HUES48 (cell line): Measurements from ENCODE around the gene ALDH1L1.
"Not testable (repeated sequence)": the region's sequence is repeated elsewhere in the genome, so short reads cannot be mapped to it uniquely, and the experiment has no call there.

Experiments
- H3K27ac ChIP-seq: one replicate; pipeline ENCODE4 v1.7.0; 2013; ENCODE audit warnings: low read depth, low read length, inconsistent platforms
- H3K27me3 ChIP-seq: 2 replicates; pipeline ENCODE4 v1.6.1; 2013; ENCODE audit warnings: mild to moderate bottlenecking, low read length; ENCODE audit not compliant: control insufficient read depth, insufficient read depth
- H3K36me3 ChIP-seq: 2 replicates; pipeline ENCODE4 v1.6.1; 2013; ENCODE audit warnings: low read length; ENCODE audit not compliant: control insufficient read depth, insufficient read depth
- H3K4me1 ChIP-seq: 2 replicates; pipeline ENCODE4 v1.6.1; 2013; ENCODE audit warnings: mild to moderate bottlenecking, low read length; ENCODE audit not compliant: control insufficient read depth, insufficient read depth
- H3K4me3 ChIP-seq: 2 replicates; pipeline ENCODE4 v1.5.1; 2013; ENCODE audit warnings: mild to moderate bottlenecking, low read depth, low read length
- H3K9ac ChIP-seq: 2 replicates; pipeline ENCODE4 v1.6.1; 2013; ENCODE audit warnings: mild to moderate bottlenecking, low read depth, low read length, moderate library complexity
- H3K9me3 ChIP-seq: 2 replicates; pipeline ENCODE4 v1.6.1; 2013; ENCODE audit warnings: low read length; ENCODE audit not compliant: control insufficient read depth, insufficient read depth

The ALDH1L1 gene

GRCh38 chr3:126070146-126070545 is 110.2 kb downstream of the ALDH1L1 start:
- Histone ChIP-seq H3K36me3 (no peaks in the 10 kb centered on the region), H3K9me3 (no peaks in the 10 kb centered on the region), H3K27ac (no peak overlapping the region), H3K4me3 (no peak overlapping the region), H3K4me1 (no peaks in the 10 kb centered on the region), H3K9ac (no peak overlapping the region), H3K27me3 (no peaks in the 10 kb centered on the region)

GRCh38 chr3:126067959-126068358 is 112.4 kb downstream of the ALDH1L1 start:
- no peak overlapping the region for H3K4me3 ChIP-seq
- no peak overlapping the region for H3K27ac ChIP-seq
- no peak overlapping the region for H3K9ac ChIP-seq
- H3K4me1 ChIP-seq = no peaks in the 10 kb centered on the region
- no peaks in the 10 kb centered on the region for H3K27me3 ChIP-seq
- H3K9me3 ChIP-seq = no peaks in the 10 kb centered on the region
- no peaks in the 10 kb centered on the region for H3K36me3 ChIP-seq

GRCh38 chr3:126066676-126067075 is 113.7 kb downstream of the ALDH1L1 start:
- not testable (repeated sequence) for H3K27me3 ChIP-seq, H3K4me1 ChIP-seq, H3K9ac ChIP-seq, H3K9me3 ChIP-seq, H3K36me3 ChIP-seq, H3K4me3 ChIP-seq, H3K27ac ChIP-seq

GRCh38 chr3:126065876-126066275 is 114.5 kb downstream of the ALDH1L1 start:
- Histone ChIP-seq H3K9ac (no peak overlapping the region), H3K27me3 (no peaks in the 10 kb centered on the region), H3K27ac (no peak overlapping the region), H3K4me3 (no peak overlapping the region), H3K36me3 (no peaks in the 10 kb centered on the region), H3K4me1 (no peaks in the 10 kb centered on the region), H3K9me3 (no peaks in the 10 kb centered on the region)

GRCh38 chr3:126064627-126065258 is 115.6 kb downstream of the ALDH1L1 start:
- Histone ChIP-seq H3K4me3 (no peak overlapping the region), H3K4me1 (no peaks in the 10 kb centered on the region), H3K9ac (no peak overlapping the region), H3K27ac (no peak overlapping the region), H3K36me3 (no peaks in the 10 kb centered on the region), H3K9me3 (no peaks in the 10 kb centered on the region), H3K27me3 (no peaks in the 10 kb centered on the region)

- no peak overlapping the region for H3K27ac ChIP-seq
- no peak overlapping the region for H3K4me3 ChIP-seq
- H3K9me3 ChIP-seq = no peaks in the 10 kb centered on the region
- no peak overlapping the region for H3K9ac ChIP-seq
- H3K4me1 ChIP-seq = no peaks in the 10 kb centered on the region
- no peaks in the 10 kb centered on the region for H3K27me3 ChIP-seq
- H3K36me3 ChIP-seq = no peaks in the 10 kb centered on the region
Measured at GRCh38 chr3:126063358-126063965, 116.9 kb downstream of the ALDH1L1 start.

GRCh38 chr3:126061301-126062032 is 118.9 kb downstream of the ALDH1L1 start:
- Histone ChIP-seq H3K4me1 (no peaks in the 10 kb centered on the region), H3K4me3 (no peak overlapping the region), H3K9ac (no peak overlapping the region), H3K27me3 (no peaks in the 10 kb centered on the region), H3K9me3 (no peaks in the 10 kb centered on the region), H3K27ac (no peak overlapping the region), H3K36me3 (no peaks in the 10 kb centered on the region)

- no peak overlapping the region for H3K4me3 ChIP-seq
- no peaks in the 10 kb centered on the region for H3K36me3 ChIP-seq
- no peak overlapping the region for H3K27ac ChIP-seq
- no peak overlapping the region for H3K9ac ChIP-seq
- H3K9me3 ChIP-seq = no peaks in the 10 kb centered on the region
- no peaks in the 10 kb centered on the region for H3K4me1 ChIP-seq
- no peaks in the 10 kb centered on the region for H3K27me3 ChIP-seq
Measured at GRCh38 chr3:126060613-126061145, 119.7 kb downstream of the ALDH1L1 start.

GRCh38 chr3:126058666-126059065 is 121.7 kb downstream of the ALDH1L1 start:
- no peaks in the 10 kb centered on the region for H3K4me1 ChIP-seq
- no peak overlapping the region for H3K4me3 ChIP-seq
- no peaks in the 10 kb centered on the region for H3K9me3 ChIP-seq
- H3K27ac ChIP-seq = no peak overlapping the region
- H3K9ac ChIP-seq = no peak overlapping the region
- no peaks in the 10 kb centered on the region for H3K36me3 ChIP-seq
- no peaks in the 10 kb centered on the region for H3K27me3 ChIP-seq

- H3K9ac ChIP-seq = no peak overlapping the region
Measured at GRCh38 chr3:126057936-126058335, 122.5 kb downstream of the ALDH1L1 start.

GRCh38 chr3:126057501-126057819 is 122.9 kb downstream of the ALDH1L1 start:
- no peak overlapping the region for H3K9ac ChIP-seq
- H3K4me1 ChIP-seq = no peaks in the 10 kb centered on the region
- H3K9me3 ChIP-seq = no peaks in the 10 kb centered on the region
- no peaks in the 10 kb centered on the region for H3K27me3 ChIP-seq
- no peak overlapping the region for H3K4me3 ChIP-seq
- H3K27ac ChIP-seq = no peak overlapping the region
- no peaks in the 10 kb centered on the region for H3K36me3 ChIP-seq

More at GRCh38 chr3:126057936-126058335, 122.5 kb downstream of the ALDH1L1 start:
- no peaks in the 10 kb centered on the region for H3K27me3 ChIP-seq
- H3K4me1 ChIP-seq = no peaks in the 10 kb centered on the region
- H3K9me3 ChIP-seq = no peaks in the 10 kb centered on the region
- H3K36me3 ChIP-seq = no peaks in the 10 kb centered on the region
- H3K4me3 ChIP-seq = no peak overlapping the region
- H3K27ac ChIP-seq = no peak overlapping the region
